NOMO-1 (cell line): ENCODE measurements around the gene NXNL1.
"Not testable (repeated sequence)": the region's sequence is repeated elsewhere in the genome, so short reads cannot be mapped to it uniquely, and the experiment has no call there.

Experiments
- DNase-seq, 2 experiments: peaks; one replicate each; lab custom pipeline; 2025; ENCODE audit not compliant: unreplicated experiment in 2 of 2; lab: John Stamatoyannopoulos, UW

Gene NXNL1

GRCh38 chr19:17487284-17488121, 26.8 kb upstream of the NXNL1 start:
- DNase-seq = no peak

GRCh38 chr19:17486545-17487240, 26.0 kb upstream of the NXNL1 start:
- no peak for DNase-seq

- DNase-seq = no peak
Observed at GRCh38 chr19:17484520-17485185, 23.9 kb upstream of the NXNL1 start.

- no peak for DNase-seq
Observed at GRCh38 chr19:17483605-17484002, 22.9 kb upstream of the NXNL1 start.

- no peak for DNase-seq
Observed at GRCh38 chr19:17482877-17483604, 22.3 kb upstream of the NXNL1 start.

GRCh38 chr19:17481986-17482385, 21.3 kb upstream of the NXNL1 start:
- DNase-seq = no peak

GRCh38 chr19:17479325-17479791, 18.6 kb upstream of the NXNL1 start:
- no peak for DNase-seq

GRCh38 chr19:17475541-17476115, 14.9 kb upstream of the NXNL1 start:
- no peak for DNase-seq

GRCh38 chr19:17475011-17475540, 14.3 kb upstream of the NXNL1 start:
- not testable (repeated sequence) for DNase-seq

- peak; percentile 74 to 90 for DNase-seq
Observed at GRCh38 chr19:17473041-17473440, 12.3 kb upstream of the NXNL1 start.

GRCh38 chr19:17471410-17472125, 10.8 kb upstream of the NXNL1 start:
- DNase-seq = no peak

GRCh38 chr19:17470068-17470841, 9.5 kb upstream of the NXNL1 start, which contains the start of gene SLC27A1:
SLC27A1 (plus strand) TSS chr19:17470524; CDS start chr19:17470541, 17 bp downstream.
- DNase-seq = peak; percentile 99

- DNase-seq = peak; percentile 97
Observed at GRCh38 chr19:17469481-17470067, 8.8 kb upstream of the NXNL1 start.

- DNase-seq = no peak
Observed at GRCh38 chr19:17469092-17469480, 8.4 kb upstream of the NXNL1 start.

GRCh38 chr19:17468302-17469091, 7.8 kb upstream of the NXNL1 start:
- no peak for DNase-seq

- DNase-seq = no peak
Observed at GRCh38 chr19:17467471-17468301, 7.0 kb upstream of the NXNL1 start.

- no peak for DNase-seq
Observed at GRCh38 chr19:17466487-17466850, 5.7 kb upstream of the NXNL1 start.
